H1 (cell line): ENCODE data around the gene TEAD1. TPM values are rescaled to one million over a fixed set of nuclear protein-coding genes. Genes with fewer than 3 reads are reported as not detected.

ENCODE experiments used
- CTCF ChIA-PET: fragments of 300-600 bp; sonication (Branson Sonifier 250); formaldehyde crosslinking; loops from one replicate; lab custom pipeline; 2021; ENCODE audit not compliant: partially characterized antibody; lab: Charles Lee
- POLR2A ChIA-PET: fragments of 300-600 bp; sonication (Branson Sonifier 250); formaldehyde crosslinking; loops from one replicate; lab custom pipeline; 2021; ENCODE audit warnings: inconsistent platforms; ENCODE audit not compliant: partially characterized antibody; lab: Charles Lee
- DNase-seq, 2 experiments: peaks; one replicate each; pipeline versions ENCODE4 v3.0.0 to v3.0.0-alpha.2; 2010 to 2022; ENCODE audit warnings: low spot score in 2 of 2, low read depth in 1 of 2, mixed read lengths in 1 of 2
- FAIRE-seq: peaks from 2 replicates; lab custom pipeline; 2011; peaks lifted over from hg19 to GRCh38; lab: Jason Lieb, UNC
- H2AFZ ChIP-seq: 2 replicates; pipeline ENCODE4 v1.8.1; 2012; ENCODE audit warnings: low read length, inconsistent platforms
- H2AK5ac ChIP-seq: 2 replicates; pipeline ENCODE4 v1.6.1; 2013; ENCODE audit warnings: low read depth, low read length
- H2BK120ac ChIP-seq: replicated peaks from 2 replicates; pipeline ENCODE3; 2013; ENCODE audit warnings: low read depth, low read length, inconsistent platforms
- H2BK12ac ChIP-seq: 2 replicates; pipeline ENCODE4 v1.6.1; 2013; ENCODE audit warnings: low read depth, low read length
- H2BK15ac ChIP-seq: 2 replicates; pipeline ENCODE4 v1.6.1; 2013; ENCODE audit warnings: low read length
- H2BK20ac ChIP-seq: 2 replicates; pipeline ENCODE4 v1.6.1; 2013; ENCODE audit warnings: low read length
- H2BK5ac ChIP-seq: 2 replicates; pipeline ENCODE4 v1.6.1; 2013; ENCODE audit warnings: low read depth, low read length
- H3K14ac ChIP-seq: 2 replicates; pipeline ENCODE4 v1.6.1; 2013; ENCODE audit warnings: inconsistent platforms; ENCODE audit not compliant: insufficient read length
- H3K18ac ChIP-seq: 2 replicates; pipeline ENCODE4 v1.6.1; 2013; ENCODE audit warnings: low read length; ENCODE audit errors: extremely low read depth
- H3K23ac ChIP-seq: 2 replicates; pipeline ENCODE4 v1.6.1; 2013; ENCODE audit warnings: inconsistent platforms; ENCODE audit not compliant: insufficient read length
- H3K23me2 ChIP-seq: 2 replicates; pipeline ENCODE4 v1.6.1; 2013; ENCODE audit warnings: low read depth, low read length
- H3K27ac ChIP-seq: 2 replicates; pipeline ENCODE4 v1.6.1; 2011; ENCODE audit warnings: low read depth, low read length, inconsistent platforms
- H3K27me3 ChIP-seq, 4 experiments: replicated peaks in 1 of 4; 1 replicate in 1 of 4; 2 replicates in 3 of 4; pipeline versions ENCODE4 v1.6.1 to v1.8.1; 2011 to 2013; ENCODE audit warnings: low read length in 3 of 4, mild to moderate bottlenecking in 3 of 4, inconsistent platforms in 2 of 4, mixed read lengths in 2 of 4, moderate library complexity in 1 of 4; ENCODE audit not compliant: control insufficient read depth in 3 of 4, insufficient read depth in 3 of 4; ENCODE audit errors: extremely low read depth in 1 of 4
- H3K36me3 ChIP-seq, 4 experiments: 2 replicates each; pipeline versions ENCODE4 v1.6.1 to v1.8.1; 2011 to 2013; ENCODE audit warnings: mild to moderate bottlenecking in 4 of 4, low read length in 3 of 4, moderate library complexity in 2 of 4, control low read depth in 1 of 4, inconsistent platforms in 1 of 4; ENCODE audit not compliant: insufficient read depth in 4 of 4, control insufficient read depth in 2 of 4
- H3K4ac ChIP-seq: replicated peaks from 2 replicates; pipeline ENCODE3; 2013; ENCODE audit warnings: low read length, low read depth, mixed read lengths, inconsistent platforms; ENCODE audit not compliant: insufficient read length
- H3K4me1 ChIP-seq, 4 experiments: replicated peaks in 1 of 4; 1 replicate in 1 of 4; 2 replicates in 3 of 4; pipeline versions ENCODE4 v1.6.1 to v1.8.1; 2011 to 2013; ENCODE audit warnings: low read length in 3 of 4, inconsistent platforms in 2 of 4, mixed read lengths in 1 of 4; ENCODE audit not compliant: insufficient read depth in 4 of 4, control insufficient read depth in 3 of 4
- H3K4me2 ChIP-seq, 2 experiments: 2 replicates each; pipeline versions ENCODE4 v1.6.1 to v1.8.1; 2011 to 2013; ENCODE audit warnings: low read depth in 2 of 2, low read length in 2 of 2, control low read depth in 1 of 2, inconsistent platforms in 1 of 2, mild to moderate bottlenecking in 1 of 2; ENCODE audit not compliant: insufficient read depth in 1 of 2
- H3K4me3 ChIP-seq, 4 experiments: fragments of 200-600, 300-600 bp in 1 of 4; sonication (generic), shearing (Covaris generic), sonication (Bioruptor Twin) in 1 of 4; 2 replicates each; pipeline versions ENCODE4 v1.5.1 to v1.8.1; 2011 to 2016; ENCODE audit warnings: low read length in 4 of 4, low read depth in 3 of 4, control low read depth in 2 of 4, inconsistent platforms in 2 of 4, mild to moderate bottlenecking in 2 of 4, mixed read lengths in 1 of 4, moderate library complexity in 1 of 4; ENCODE audit not compliant: insufficient read depth in 2 of 4; ENCODE audit errors: extremely low read depth in 1 of 4
- H3K56ac ChIP-seq: replicated peaks from 2 replicates; pipeline ENCODE3; 2013; ENCODE audit warnings: low read depth, mild to moderate bottlenecking, mixed read lengths, low read length, inconsistent platforms; ENCODE audit not compliant: insufficient read length
- H3K79me1 ChIP-seq: 2 replicates; pipeline ENCODE4 v1.6.1; 2013; ENCODE audit warnings: low read depth, low read length, control low read depth
- H3K79me2 ChIP-seq, 2 experiments: 2 replicates each; pipeline versions ENCODE4 v1.6.1 to v1.8.1; 2012 to 2013; ENCODE audit warnings: low read length in 2 of 2, mild to moderate bottlenecking in 2 of 2, inconsistent platforms in 1 of 2; ENCODE audit not compliant: insufficient read depth in 2 of 2, control insufficient read depth in 1 of 2
- H3K9ac ChIP-seq, 4 experiments: replicated peaks in 1 of 4; 1 replicate in 1 of 4; 2 replicates in 3 of 4; pipeline versions ENCODE4 v1.6.1 to v1.8.1; 2011 to 2013; ENCODE audit warnings: low read depth in 3 of 4, low read length in 3 of 4, control low read depth in 2 of 4, mild to moderate bottlenecking in 2 of 4, moderate library complexity in 2 of 4, inconsistent platforms in 1 of 4; ENCODE audit errors: extremely low read depth in 1 of 4
- H3K9me3 ChIP-seq, 2 experiments: 2 replicates each; pipeline versions ENCODE4 v1.6.1 to v1.8.1; 2012 to 2013; ENCODE audit warnings: mild to moderate bottlenecking in 2 of 2, moderate library complexity in 2 of 2, control low read depth in 1 of 2, inconsistent platforms in 1 of 2, low read depth in 1 of 2, low read length in 1 of 2, mixed read lengths in 1 of 2; ENCODE audit not compliant: insufficient read depth in 2 of 2
- H4K20me1 ChIP-seq, 2 experiments: replicated peaks in 1 of 2; 2 replicates each; pipeline versions ENCODE3 to v1.8.1; 2011 to 2013; ENCODE audit warnings: inconsistent platforms in 2 of 2, low read length in 2 of 2, mild to moderate bottlenecking in 1 of 2; ENCODE audit not compliant: insufficient read depth in 2 of 2, control insufficient read depth in 1 of 2
- H4K5ac ChIP-seq: 2 replicates; pipeline ENCODE4 v1.6.1; 2013; ENCODE audit warnings: low read length, low read depth, mixed read lengths, inconsistent platforms; ENCODE audit not compliant: insufficient read length
- H4K8ac ChIP-seq: 2 replicates; pipeline ENCODE4 v1.8.0; 2013; ENCODE audit warnings: mild to moderate bottlenecking, moderate library complexity, low read length, inconsistent platforms; ENCODE audit not compliant: insufficient read depth; ENCODE audit errors: extremely low read depth
- H4K91ac ChIP-seq: replicated peaks from 2 replicates; pipeline ENCODE3; 2013; ENCODE audit warnings: low read length, mixed read lengths, inconsistent platforms; ENCODE audit not compliant: insufficient read length
- CBX8 ChIP-seq: fragments of 300-800, 300-1000 bp; sonication (generic); IDR thresholded peaks from 2 replicates; pipeline ENCODE4 v1.7.1; 2016; ENCODE audit warnings: low read depth, low read length, borderline replicate concordance
- CHD2 ChIP-seq: IDR thresholded peaks from 2 replicates; pipeline ENCODE4 v1.6.1; 2012; ENCODE audit warnings: low read length, improper control_type of control experiment
- JUN ChIP-seq: IDR thresholded peaks from 2 replicates; pipeline ENCODE4 v1.6.1; 2011; ENCODE audit warnings: low read depth, mild to moderate bottlenecking, improper control_type of control experiment, low read length
- KDM5A ChIP-seq: fragments of 200-600 bp; IDR thresholded peaks from 2 replicates; pipeline ENCODE4 v1.7.1; 2012; ENCODE audit warnings: mild to moderate bottlenecking, low read length, inconsistent platforms, mixed read lengths
- SAP30 ChIP-seq: fragments of 300-600 bp; sonication (generic); IDR thresholded peaks from 2 replicates; pipeline ENCODE4 v1.7.1; 2012; ENCODE audit warnings: low read length, moderate library complexity, mild to moderate bottlenecking, inconsistent platforms; ENCODE audit not compliant: insufficient read depth, insufficient replicate concordance
- SUZ12 ChIP-seq: fragments of 200-600 bp; sonication (generic); IDR thresholded peaks from 2 replicates; pipeline ENCODE4 v1.6.1; 2012; ENCODE audit warnings: mild to moderate bottlenecking, inconsistent platforms, low read length, moderate library complexity, mixed read lengths
- TCF12 ChIP-seq: IDR thresholded peaks from 2 replicates; pipeline ENCODE4 v1.6.1; 2011; ENCODE audit warnings: low read depth, mild to moderate bottlenecking, low read length
- WGBS, 2 experiments: shearing (Covaris generic) in 1 of 2; methylation state at CpG; one replicate each; pipeline versions ENCODE4 v1.1.6 to v1.1.7; 2013 to 2015; ENCODE audit warnings: low lambda C conversion rate in 2 of 2, mixed read lengths in 2 of 2, inconsistent platforms in 1 of 2, low coverage in 1 of 2, missing lambda C conversion rate in 1 of 2; ENCODE audit not compliant: insufficient replicate concordance in 2 of 2, insufficient coverage in 1 of 2, insufficient read length in 1 of 2; ENCODE audit errors: extremely low coverage in 1 of 2, missing lambda C conversion rate in 1 of 2; 5-methylcytosine and 5-hydroxymethylcytosine counted together
- polyA plus RNA-seq, 7 experiments: library from polyadenylated mRNA; depleted of rRNA in 3 of 7; stranded (reverse) in 5 of 7; unstranded in 2 of 7; fragments of >200 nt in 5 of 7; fragments of 200-250 nt in 2 of 7; gene quantifications; 1 replicate in 5 of 7; 2 replicates in 1 of 7; 4 replicates in 1 of 7; pipeline versions ENCODE4 v1.2.1 to v1.2.3, GENCODE V29; 2011 to 2013; ENCODE audit warnings: missing spikeins in 2 of 7, mixed read lengths in 2 of 7
- total RNA-seq: library from RNA; stranded (reverse); fragmentation: NEBNext Ultra II Directional; extraction: Animal tissue kit (Norgen Biotek cat#: 25700); gene quantifications from 2 replicates; pipeline ENCODE4 v1.2.1, GENCODE V29; 2021
- TF ChIP-seq, protein P1 (sequence below): IDR thresholded peaks from 2 replicates; pipeline ENCODE4 v1.6.1; 2012; ENCODE audit warnings: inconsistent platforms

Gene TEAD1
- total and polyA plus RNA-seq, 2 of the 8 experiments (the other 6 are each of a cell fraction or from before 2014, with no cell fraction given): 15.6 to 67.4 TPM

GRCh38 chr11:12745787-12746186 lies 71.6 kb downstream of the TEAD1 start:
- Histone ChIP-seq H4K91ac (no peak overlapping the region), H3K36me3 (no peaks in the 10 kb centered on the region), H3K79me1 (peaks cover 14% of the 10 kb centered on the region), H2AFZ (no peak overlapping the region), H4K8ac (no peak overlapping the region), H2BK12ac (no peak overlapping the region), H3K4me1 (peaks cover 9 to 24% (median 19%) of the 10 kb centered on the region in 4 experiments), H3K27ac (no peak overlapping the region), H3K4ac (no peak overlapping the region), H3K23ac (no peak overlapping the region), H2BK120ac (no peak overlapping the region)
- TF ChIP-seq SAP30 (no peak), JUN (no peak), CHD2 (no peak), TCF12 (no peak), SUZ12 (no peak), CBX8 (no peak), KDM5A (no peak)
- TF ChIP-seq, protein P1, sequence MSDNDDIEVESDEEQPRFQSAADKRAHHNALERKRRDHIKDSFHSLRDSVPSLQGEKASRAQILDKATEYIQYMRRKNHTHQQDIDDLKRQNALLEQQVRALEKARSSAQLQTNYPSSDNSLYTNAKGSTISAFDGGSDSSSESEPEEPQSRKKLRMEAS: no peak
- TF ChIP-seq, all 59 proteins: peak for 0
- Histone ChIP-seq H3K4me2 (no peak overlapping the region), H3K27me3 (no peaks in the 10 kb centered on the region), H3K4me3 (no peak overlapping the region), H2BK5ac (peak overlapping the region; percentile 9; the same call in 1 of the 2 replicates), H4K20me1 (peaks cover 6 to 24% of the 10 kb centered on the region in 2 experiments), H3K18ac (0 out of 2 replicates have a peak overlapping the region, but pooled peaks have one; percentile 19), H3K9ac (no peak overlapping the region), H3K23me2 (no peaks in the 10 kb centered on the region), H3K9me3 (no peaks in the 10 kb centered on the region), H3K14ac (no peak overlapping the region), H3K79me2 (peaks cover 0 to 89% of the 10 kb centered on the region in 2 experiments), H3K56ac (no peak overlapping the region), H2AK5ac (no peak overlapping the region), H2BK20ac (no peak overlapping the region), H2BK15ac (no peak overlapping the region), H4K5ac (no peak overlapping the region)
- WGBS, 2 experiments: 77% methylated on average over 3 of the region's 3 CpGs; no CpG with 5 or more reads in 1 of the 2 experiments
- no peak for FAIRE-seq
- CTCF ChIA-PET: interaction anchor here (0.6 to 2.3 kb wide), 12 partner anchors 10 to 369 kb away, joined by 3 to 9 read pairs (median 3); no protein-coding TSS in a partner anchor
- DNase-seq: no peak
- POLR2A ChIA-PET: interaction anchor here (0.9 to 1.5 kb wide), 6 partner anchors 9 to 119 kb away, joined by 3 to 4 read pairs (median 3); no protein-coding TSS in a partner anchor
